ENCODE results near the gene DCAF12. TPM values are rescaled to one million over a fixed set of nuclear protein-coding genes. Genes with fewer than 3 reads are reported as not detected.

The DCAF12 gene
- total and polyA plus RNA-seq, 2 of the 4 experiments (the other 2 are of a cell fraction): 7.2 to 17.1 TPM

DNA sequence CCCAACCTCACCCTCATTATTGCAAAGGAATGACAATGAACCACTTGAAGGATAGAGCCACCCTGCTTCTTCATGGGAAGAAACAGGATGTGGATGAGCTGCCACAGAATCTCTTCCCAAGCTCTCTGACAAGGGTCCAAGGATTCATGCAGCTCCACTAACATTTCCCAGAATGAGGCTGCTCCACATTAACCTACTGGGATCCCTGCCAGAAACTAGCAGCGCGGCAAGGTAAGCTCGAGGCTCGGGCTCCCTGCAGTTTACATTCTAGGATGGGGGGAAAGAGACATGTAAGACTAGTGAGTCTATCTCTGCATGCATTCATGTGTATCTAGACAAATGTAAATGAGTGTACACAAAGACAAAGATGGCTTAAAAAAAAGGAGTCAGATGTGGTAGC, 12.1 kb downstream of the DCAF12 start:
- ATAC-seq (ENCODE audit: low read depth) (no peak), DNase-seq (no peak)
- Histone ChIP-seq H2BK5ac (ENCODE audit: low read depth, low read length, poor library complexity, severe bottlenecking) (no peak overlapping the region), H3K27me3 (ENCODE audit: control insufficient read depth, insufficient read depth, low read length) (no peaks in the 10 kb centered on the region), H2BK20ac (ENCODE audit: low read depth, low read length) (no peak overlapping the region), H3K27ac (ENCODE audit: insufficient read depth, low read length) (no peak overlapping the region), H3K14ac (replicated peaks; ENCODE audit: low read depth, low read length) (no peak overlapping the region), H3K23ac (ENCODE audit: low read depth, low read length) (no peak overlapping the region), H4K8ac (ENCODE audit: low read depth in 2 of 2, low read length in 2 of 2) (no peak overlapping the region), H4K91ac (ENCODE audit: insufficient read depth, low read depth, low read length) (no peak overlapping the region), H3K4me2 (ENCODE audit: low read depth, low read length) (no peak overlapping the region), H3K9me1 (ENCODE audit: insufficient read depth, low read length) (no peaks in the 10 kb centered on the region), H3K36me3 (ENCODE audit: control insufficient read depth, insufficient read depth, low read length) (peaks cover 36% of the 10 kb centered on the region), H2AFZ (replicated peaks; ENCODE audit: low read length, poor library complexity) (no peak overlapping the region), H3K4ac (ENCODE audit: low read depth, low read length) (no peak overlapping the region), H4K5ac (ENCODE audit: low read depth, low read length) (no peak overlapping the region), H3K4me3 (ENCODE audit: insufficient read depth, low read depth, low read length) (no peak overlapping the region), H2AK9ac (replicated peaks; ENCODE audit: low read depth, low read length, poor library complexity) (no peak overlapping the region), H3K4me1 (ENCODE audit: control insufficient read depth, insufficient read depth, low read length) (no peaks in the 10 kb centered on the region), H3K9ac (ENCODE audit: low read depth, low read length) (no peak overlapping the region), H3K18ac (ENCODE audit: low read depth, low read length) (no peak overlapping the region), H4K20me1 (ENCODE audit: insufficient read depth, low read length) (peaks cover 6% of the 10 kb centered on the region), H2AK5ac (ENCODE audit: low read depth, low read length) (no peak overlapping the region), H3K56ac (ENCODE audit: extremely low read depth, insufficient read depth, low read length) (no peak overlapping the region), H2BK120ac (ENCODE audit: low read depth, low read length) (no peak overlapping the region), H3K79me1 (ENCODE audit: low read depth in 1 of 2, low read length in 2 of 2) (peaks cover 22 to 41% of the 10 kb centered on the region in 2 experiments), H2BK15ac (ENCODE audit: low read depth, low read length) (no peak overlapping the region), H3K9me3 (ENCODE audit: control insufficient read depth, insufficient read depth, low read length) (no peaks in the 10 kb centered on the region)
- dilution Hi-C loops (cut with HindIII; ENCODE audit: low sequenced_read_pairs, unreplicated experiment): no loop called here
- BruUV-seq (replicated peaks): no TSS peak
- POLR2A ChIA-PET (ENCODE audit: unreplicated experiment): no interaction called here
- no CpG with 5 or more reads among the region's 4 CpGs for WGBS, 2 experiments (ENCODE audit: extremely low coverage in 2 of 2, insufficient read length in 1 of 2)
- CTCF ChIA-PET: interaction anchor here (0.6 kb wide), 1 partner anchor 139 kb away, joined by 3 read pairs; no protein-coding TSS in a partner anchor
- TF ChIP-seq CTCF (conservative IDR thresholded peaks at IDR 0.05; ENCODE audit: low read depth, low read length) (no peak), RFX5 (IDR thresholded peaks at IDR 0.05; ENCODE audit: low read depth, low read length) (no peak), MAZ (IDR thresholded peaks at IDR 0.05; ENCODE audit: borderline replicate concordance, low read depth, low read length) (no peak), CHD1 (IDR thresholded peaks at IDR 0.05; ENCODE audit: low read depth, low read length) (no peak), NFE2L2 (IDR thresholded peaks at IDR 0.05; ENCODE audit: low read depth, low read length) (no peak), POLR2A (IDR thresholded peaks at IDR 0.05; ENCODE audit: low read depth, low read length) (no peak), CEBPB (IDR thresholded peaks at IDR 0.05; ENCODE audit: low read depth, low read length) (no peak), BHLHE40 (IDR thresholded peaks at IDR 0.05; ENCODE audit: low read depth, low read length) (no peak), RAD21 (IDR thresholded peaks at IDR 0.05; ENCODE audit: low read length) (no peak), SMC3 (IDR thresholded peaks at IDR 0.05; ENCODE audit: low read depth, low read length) (no peak), MAFK (IDR thresholded peaks at IDR 0.05; ENCODE audit: low read depth, low read length) (no peak)
- TF ChIP-seq, protein P1, sequence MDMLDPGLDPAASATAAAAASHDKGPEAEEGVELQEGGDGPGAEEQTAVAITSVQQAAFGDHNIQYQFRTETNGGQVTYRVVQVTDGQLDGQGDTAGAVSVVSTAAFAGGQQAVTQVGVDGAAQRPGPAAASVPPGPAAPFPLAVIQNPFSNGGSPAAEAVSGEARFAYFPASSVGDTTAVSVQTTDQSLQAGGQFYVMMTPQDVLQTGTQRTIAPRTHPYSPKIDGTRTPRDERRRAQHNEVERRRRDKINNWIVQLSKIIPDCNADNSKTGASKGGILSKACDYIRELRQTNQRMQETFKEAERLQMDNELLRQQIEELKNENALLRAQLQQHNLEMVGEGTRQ (IDR thresholded peaks at IDR 0.05; ENCODE audit: low read depth, low read length): no peak
- TF ChIP-seq, protein P2, sequence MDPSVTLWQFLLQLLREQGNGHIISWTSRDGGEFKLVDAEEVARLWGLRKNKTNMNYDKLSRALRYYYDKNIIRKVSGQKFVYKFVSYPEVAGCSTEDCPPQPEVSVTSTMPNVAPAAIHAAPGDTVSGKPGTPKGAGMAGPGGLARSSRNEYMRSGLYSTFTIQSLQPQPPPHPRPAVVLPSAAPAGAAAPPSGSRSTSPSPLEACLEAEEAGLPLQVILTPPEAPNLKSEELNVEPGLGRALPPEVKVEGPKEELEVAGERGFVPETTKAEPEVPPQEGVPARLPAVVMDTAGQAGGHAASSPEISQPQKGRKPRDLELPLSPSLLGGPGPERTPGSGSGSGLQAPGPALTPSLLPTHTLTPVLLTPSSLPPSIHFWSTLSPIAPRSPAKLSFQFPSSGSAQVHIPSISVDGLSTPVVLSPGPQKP (IDR thresholded peaks at IDR 0.05; ENCODE audit: borderline replicate concordance, low read depth, low read length): no peak
- in situ Hi-C loops (cut with MboI; ENCODE audit: low sequenced_read_pairs): no loop called here
- intact Hi-C loops (cut with micrococcal nuclease): no loop called here
